ENCODE data around the gene ZNRF4. TPM values are rescaled to one million over a fixed set of nuclear protein-coding genes. Genes with fewer than 3 reads are reported as not detected.
"Not testable (repeated sequence)": the region's sequence is repeated elsewhere in the genome, so short reads cannot be mapped to it uniquely, and the experiment has no call there.

ZNRF4 gene
- not detected for total RNA-seq
- not detected for polyA plus RNA-seq (2013, experiment 1 of 2)
- not detected for polyA plus RNA-seq (2013, experiment 2 of 2)
- long read RNA-seq, experiment 1: 0 reads
- long read RNA-seq, experiment 2: 0 reads
- long read RNA-seq, experiment 3: 0 reads
- long read RNA-seq, experiment 4: 0 reads

DNA sequence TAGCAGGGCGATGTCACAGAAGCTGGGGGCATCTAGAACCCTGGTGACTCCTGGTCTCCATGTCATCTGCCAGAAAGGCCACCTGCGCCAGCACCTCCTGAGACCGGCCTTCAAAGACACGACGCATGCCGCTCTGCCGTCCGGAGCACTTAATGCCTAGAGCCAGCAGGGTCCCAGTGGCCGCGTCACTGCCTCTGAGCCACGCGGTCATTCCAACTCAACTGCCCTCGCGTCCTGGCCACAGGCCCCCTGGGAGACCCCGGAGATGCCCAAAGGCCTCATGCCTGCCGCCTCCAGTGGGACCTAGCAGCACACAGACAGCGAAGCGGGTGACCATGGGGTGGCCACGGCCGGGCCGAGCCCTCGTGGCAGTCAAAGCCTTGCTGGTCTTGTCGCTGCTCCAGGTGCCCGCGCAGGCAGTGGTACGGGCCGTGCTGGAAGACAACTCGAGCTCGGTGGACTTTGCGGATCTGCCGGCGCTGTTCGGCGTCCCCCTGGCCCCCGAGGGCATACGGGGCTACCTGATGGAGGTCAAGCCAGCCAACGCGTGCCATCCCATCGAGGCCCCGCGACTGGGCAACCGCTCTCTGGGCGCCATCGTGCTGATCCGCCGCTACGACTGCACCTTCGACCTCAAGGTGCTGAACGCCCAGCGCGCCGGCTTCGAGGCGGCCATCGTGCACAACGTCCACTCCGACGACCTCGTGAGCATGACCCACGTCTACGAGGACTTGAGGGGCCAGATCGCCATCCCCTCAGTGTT, at the start of gene ZNRF4:
ZNRF4 (plus strand) TSS at position 51 of the 763 bp plus-strand sequence; CDS start at position 126, 75 bp downstream.
- no peak within 1 kb of the TSS for H3K9ac ChIP-seq (ENCODE audit: extremely low read depth, low read length, poor library complexity, severe bottlenecking)

GRCh38 chr19:5406198-5406597, 49.0 kb upstream of the ZNRF4 start:
- 96% methylated on average over 5 of the region's 6 CpGs; no CpG with 5 or more reads in 1 of the 2 experiments for WGBS, 2 experiments (ENCODE audit: insufficient coverage in 1 of 2, insufficient read length in 1 of 2)
- not testable (repeated sequence) for H3K27ac Mint-ChIP-seq; DNase-seq; H3K36me3 Mint-ChIP-seq (ENCODE audit: low read depth); H3K9ac ChIP-seq (ENCODE audit: extremely low read depth, low read length, poor library complexity, severe bottlenecking); H3K4me1 Mint-ChIP-seq; H3K4me3 ChIP-seq (ENCODE audit: low read length); H3K4me1 ChIP-seq (ENCODE audit: control insufficient read depth, insufficient read depth, low read length); H3K27ac ChIP-seq (ENCODE audit: low read depth, low read length); H3K36me3 ChIP-seq (ENCODE audit: control insufficient read depth, insufficient read depth, low read length); H3K4me3 Mint-ChIP-seq
- H3K9me3 ChIP-seq (ENCODE audit: control insufficient read depth, low read length): peaks cover 11% of the 10 kb centered on the region
- H3K27me3 Mint-ChIP-seq (ENCODE audit: insufficient read depth): peaks cover 73% of the 10 kb centered on the region
- H3K9me3 Mint-ChIP-seq: peaks cover 22% of the 10 kb centered on the region
- H3K27me3 ChIP-seq (ENCODE audit: control insufficient read depth, insufficient read depth, low read length, poor library complexity, severe bottlenecking): peaks cover 39% of the 10 kb centered on the region

More for the DNA sequence above, at the start of gene ZNRF4:
- Histone ChIP-seq H3K27ac (ENCODE audit: low read depth, low read length) (no peak within 1 kb of the TSS), H3K4me1 (ENCODE audit: control insufficient read depth, insufficient read depth, low read length) (no peaks in the 10 kb centered on the region), H3K9me3 (ENCODE audit: control insufficient read depth, low read length) (no peaks in the 10 kb centered on the region), H3K27me3 (ENCODE audit: control insufficient read depth, insufficient read depth, low read length, poor library complexity, severe bottlenecking) (no peaks in the 10 kb centered on the region), H3K36me3 (ENCODE audit: control insufficient read depth, insufficient read depth, low read length) (no peaks in the 10 kb centered on the region), H3K4me3 (ENCODE audit: low read length) (no peak within 1 kb of the TSS)
- H3K36me3 Mint-ChIP-seq (ENCODE audit: low read depth): no peaks in the 10 kb centered on the region
- no peak within 1 kb of the TSS for H3K4me3 Mint-ChIP-seq
- H3K27ac Mint-ChIP-seq: no peak within 1 kb of the TSS
- WGBS, 2 experiments (ENCODE audit: insufficient coverage in 1 of 2, insufficient read length in 1 of 2): 93% methylated on average over 56 to 62 of the region's 62 CpGs
- no peaks in the 10 kb centered on the region for H3K4me1 Mint-ChIP-seq
- DNase-seq: no peak
- peaks cover 23% of the 10 kb centered on the region for H3K27me3 Mint-ChIP-seq (ENCODE audit: insufficient read depth)
- peaks cover 6% of the 10 kb centered on the region for H3K9me3 Mint-ChIP-seq
- TF ChIP-seq, protein P1, sequence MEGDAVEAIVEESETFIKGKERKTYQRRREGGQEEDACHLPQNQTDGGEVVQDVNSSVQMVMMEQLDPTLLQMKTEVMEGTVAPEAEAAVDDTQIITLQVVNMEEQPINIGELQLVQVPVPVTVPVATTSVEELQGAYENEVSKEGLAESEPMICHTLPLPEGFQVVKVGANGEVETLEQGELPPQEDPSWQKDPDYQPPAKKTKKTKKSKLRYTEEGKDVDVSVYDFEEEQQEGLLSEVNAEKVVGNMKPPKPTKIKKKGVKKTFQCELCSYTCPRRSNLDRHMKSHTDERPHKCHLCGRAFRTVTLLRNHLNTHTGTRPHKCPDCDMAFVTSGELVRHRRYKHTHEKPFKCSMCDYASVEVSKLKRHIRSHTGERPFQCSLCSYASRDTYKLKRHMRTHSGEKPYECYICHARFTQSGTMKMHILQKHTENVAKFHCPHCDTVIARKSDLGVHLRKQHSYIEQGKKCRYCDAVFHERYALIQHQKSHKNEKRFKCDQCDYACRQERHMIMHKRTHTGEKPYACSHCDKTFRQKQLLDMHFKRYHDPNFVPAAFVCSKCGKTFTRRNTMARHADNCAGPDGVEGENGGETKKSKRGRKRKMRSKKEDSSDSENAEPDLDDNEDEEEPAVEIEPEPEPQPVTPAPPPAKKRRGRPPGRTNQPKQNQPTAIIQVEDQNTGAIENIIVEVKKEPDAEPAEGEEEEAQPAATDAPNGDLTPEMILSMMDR (conservative IDR thresholded peaks at IDR 0.05): no peak

- no peaks in the 10 kb centered on the region for H3K4me1 ChIP-seq (ENCODE audit: control insufficient read depth, insufficient read depth, low read length)
- H3K4me3 Mint-ChIP-seq: no peak overlapping the region
- DNase-seq: no peak
- 69 to 86% methylated on average over 1 to 7 of the region's 7 CpGs for whole genome bisulfite sequencing, 2 experiments (ENCODE audit: insufficient coverage in 1 of 2, insufficient read length in 1 of 2)
- H3K4me1 Mint-ChIP-seq: no peaks in the 10 kb centered on the region
- peaks cover 22% of the 10 kb centered on the region for H3K9me3 Mint-ChIP-seq
- peaks cover 33% of the 10 kb centered on the region for H3K27me3 ChIP-seq (ENCODE audit: control insufficient read depth, insufficient read depth, low read length, poor library complexity, severe bottlenecking)
- TF ChIP-seq, protein P1 (conservative IDR thresholded peaks at IDR 0.05): no peak
- peaks cover 11% of the 10 kb centered on the region for H3K9me3 ChIP-seq (ENCODE audit: control insufficient read depth, low read length)
- peaks cover 69% of the 10 kb centered on the region for H3K27me3 Mint-ChIP-seq (ENCODE audit: insufficient read depth)
- no peak overlapping the region for H3K27ac ChIP-seq (ENCODE audit: low read depth, low read length)
- H3K4me3 ChIP-seq (ENCODE audit: low read length): no peak overlapping the region
- H3K27ac Mint-ChIP-seq: no peak overlapping the region
- H3K36me3 ChIP-seq (ENCODE audit: control insufficient read depth, insufficient read depth, low read length): no peaks in the 10 kb centered on the region
- no peaks in the 10 kb centered on the region for H3K36me3 Mint-ChIP-seq (ENCODE audit: low read depth)
- H3K9ac ChIP-seq (ENCODE audit: extremely low read depth, low read length, poor library complexity, severe bottlenecking): no peak overlapping the region
Observed at GRCh38 chr19:5406816-5407215, 48.4 kb upstream of the ZNRF4 start.
